ENCODE results near the gene A3GALT2. TPM values are rescaled to one million over a fixed set of nuclear protein-coding genes. Genes with fewer than 3 reads are reported as not detected.
A peak's percentile ranks its signal among the peaks of the same experiment; 100 is the strongest.

The A3GALT2 gene
- total RNA-seq, 2 donors from 2014 or later: 0.37 TPM; not detected in 1

DNA sequence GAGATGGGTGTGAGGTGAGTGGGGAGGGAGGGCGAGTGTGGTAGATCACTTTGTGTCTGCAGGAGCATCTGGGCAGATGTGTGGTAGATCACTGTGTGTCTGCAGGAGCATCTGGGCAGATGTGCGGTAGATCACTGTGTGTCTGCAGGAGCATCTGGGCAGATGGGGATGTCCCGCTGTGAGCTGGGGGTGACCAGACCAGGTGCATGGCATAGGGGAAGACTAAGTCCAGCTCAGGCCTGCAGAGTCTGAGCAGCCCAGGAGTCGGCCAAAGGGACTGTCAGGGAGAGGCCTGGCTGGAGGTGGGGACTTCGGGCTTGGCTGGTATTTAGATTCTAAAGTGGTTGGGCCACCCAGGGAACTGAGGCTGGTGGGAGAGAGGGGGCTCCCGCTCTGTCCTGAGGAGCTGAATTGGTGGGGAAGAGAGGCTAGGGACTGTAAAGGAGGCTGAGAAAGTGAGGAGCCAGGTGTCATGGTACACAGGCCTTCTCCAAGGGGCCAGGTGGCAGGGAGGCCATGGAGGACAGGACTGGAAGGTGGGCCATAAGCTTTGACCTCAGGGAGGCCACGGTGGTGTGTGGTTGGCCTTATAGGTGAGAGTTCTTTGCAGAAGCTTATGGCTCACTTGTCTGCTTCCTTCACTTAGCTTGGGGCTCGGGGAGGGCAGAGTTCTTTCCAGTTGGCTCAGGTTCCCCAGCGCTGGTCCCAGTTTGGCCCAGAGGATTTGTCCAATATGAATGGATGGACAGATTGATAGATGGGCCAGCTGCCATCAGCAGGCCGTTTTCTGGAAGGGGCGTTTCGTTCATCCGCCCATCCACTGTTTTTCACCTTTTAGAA, 49.0 kb downstream of the A3GALT2 start:
- peak overlapping the region; percentile 95 for H3K27ac Mint-ChIP-seq
- no peaks in the 10 kb centered on the region for H3K9me3 ChIP-seq (ENCODE audit: control insufficient read depth, low read length, poor library complexity, severe bottlenecking)
- H3K36me3 Mint-ChIP-seq (ENCODE audit: low read depth): no peaks in the 10 kb centered on the region
- H3K4me1 Mint-ChIP-seq: peaks cover 34% of the 10 kb centered on the region
- no peak for ATAC-seq
- DNase-seq: no peak
- no peaks in the 10 kb centered on the region for H3K27me3 Mint-ChIP-seq
- H3K4me3 Mint-ChIP-seq: no peak overlapping the region

DNA sequence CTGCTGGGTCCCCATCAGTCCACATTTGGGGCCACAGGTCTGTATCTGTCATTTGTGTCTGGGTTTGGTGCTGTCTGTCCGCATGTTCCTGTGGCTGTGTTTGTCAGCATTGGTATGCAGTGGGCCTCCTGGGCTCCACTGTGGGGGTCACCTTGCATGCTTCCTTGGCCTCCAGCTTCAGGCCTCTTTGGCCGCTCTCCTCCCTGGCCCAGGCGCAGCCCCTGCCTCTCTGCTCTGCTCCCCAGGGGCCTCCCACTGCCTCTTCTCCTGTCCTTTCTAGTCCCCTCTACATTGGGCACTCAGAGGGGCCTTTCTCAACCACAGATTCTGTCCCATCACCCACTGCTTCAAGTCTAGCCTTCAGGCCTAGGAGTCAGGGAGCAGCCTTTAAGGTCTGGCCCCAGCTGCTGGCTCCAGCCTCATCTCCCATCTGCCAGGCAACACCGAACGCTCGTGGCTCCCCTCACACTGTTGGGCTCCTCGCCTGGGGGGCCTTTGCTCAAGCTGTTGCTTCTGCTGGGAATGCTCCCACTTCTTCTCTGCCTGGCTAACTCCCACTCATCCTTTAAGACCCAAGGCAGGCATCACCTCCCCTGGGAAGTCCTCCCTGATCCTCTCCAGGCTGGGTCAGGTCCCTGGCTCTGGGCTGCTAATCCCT, 50.0 kb downstream of the A3GALT2 start:
- H3K9me3 ChIP-seq (ENCODE audit: control insufficient read depth, low read length, poor library complexity, severe bottlenecking): no peaks in the 10 kb centered on the region
- peak overlapping the region; percentile 7 for H3K4me3 Mint-ChIP-seq
- H3K27ac Mint-ChIP-seq: peak overlapping the region; percentile 43
- no peaks in the 10 kb centered on the region for H3K36me3 Mint-ChIP-seq (ENCODE audit: low read depth)
- DNase-seq: no peak
- no peak for ATAC-seq
- H3K27me3 Mint-ChIP-seq: no peaks in the 10 kb centered on the region
- peaks cover 37% of the 10 kb centered on the region for H3K4me1 Mint-ChIP-seq

DNA sequence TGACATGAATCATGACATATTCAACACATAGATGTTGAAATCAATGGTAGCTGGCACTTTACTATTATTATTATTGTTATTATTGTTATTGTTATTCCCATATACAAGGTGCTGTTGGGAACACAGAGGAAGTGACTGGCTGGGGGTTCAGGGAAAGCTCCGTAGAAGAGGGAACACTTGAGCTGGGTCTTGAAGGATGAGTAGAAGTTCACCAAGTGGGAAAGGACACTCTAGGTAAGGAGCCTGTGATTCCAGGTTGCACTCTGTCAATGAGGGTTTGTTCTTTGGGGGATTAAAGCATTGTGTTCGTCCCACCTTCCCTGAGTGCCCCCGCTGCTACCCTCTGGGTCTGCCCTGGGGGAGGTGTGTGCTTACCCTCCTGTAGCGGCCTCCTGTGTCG, 50.5 kb downstream of the A3GALT2 start:
- Mint-ChIP-seq H3K36me3 (ENCODE audit: low read depth) (no peaks in the 10 kb centered on the region), H3K27me3 (no peaks in the 10 kb centered on the region), H3K4me3 (no peak overlapping the region), H3K27ac (no peak overlapping the region), H3K4me1 (peaks cover 39% of the 10 kb centered on the region)
- ATAC-seq (no peak), DNase-seq (no peak)
- no peaks in the 10 kb centered on the region for H3K9me3 ChIP-seq (ENCODE audit: control insufficient read depth, low read length, poor library complexity, severe bottlenecking)

DNA sequence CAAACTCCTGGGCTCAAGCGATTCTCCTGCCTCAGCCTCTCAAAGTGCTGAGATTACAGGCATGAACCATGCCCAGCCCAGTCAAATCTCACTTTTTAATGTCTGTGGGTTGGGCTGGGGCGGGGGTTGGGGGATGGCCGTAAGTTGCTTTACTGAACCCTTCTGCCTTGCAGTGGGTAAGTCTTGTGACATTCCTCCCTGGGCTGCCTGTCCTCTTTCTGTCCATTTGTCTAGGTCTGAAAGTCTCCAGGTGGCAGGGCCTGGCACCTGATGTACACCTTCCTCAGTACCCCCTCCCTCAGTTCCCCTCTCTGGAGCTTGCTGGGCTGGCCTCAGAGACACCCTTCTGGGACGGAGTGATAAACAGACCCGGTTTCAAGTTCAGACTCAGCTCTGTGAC, 51.3 kb downstream of the A3GALT2 start:
- Mint-ChIP-seq H3K36me3 (ENCODE audit: low read depth) (no peaks in the 10 kb centered on the region), H3K27ac (no peak overlapping the region), H3K27me3 (no peaks in the 10 kb centered on the region), H3K4me1 (peaks cover 39% of the 10 kb centered on the region), H3K4me3 (no peak overlapping the region)
- DNase-seq: no peak
- no peaks in the 10 kb centered on the region for H3K9me3 ChIP-seq (ENCODE audit: control insufficient read depth, low read length, poor library complexity, severe bottlenecking)
- ATAC-seq: no peak

DNA sequence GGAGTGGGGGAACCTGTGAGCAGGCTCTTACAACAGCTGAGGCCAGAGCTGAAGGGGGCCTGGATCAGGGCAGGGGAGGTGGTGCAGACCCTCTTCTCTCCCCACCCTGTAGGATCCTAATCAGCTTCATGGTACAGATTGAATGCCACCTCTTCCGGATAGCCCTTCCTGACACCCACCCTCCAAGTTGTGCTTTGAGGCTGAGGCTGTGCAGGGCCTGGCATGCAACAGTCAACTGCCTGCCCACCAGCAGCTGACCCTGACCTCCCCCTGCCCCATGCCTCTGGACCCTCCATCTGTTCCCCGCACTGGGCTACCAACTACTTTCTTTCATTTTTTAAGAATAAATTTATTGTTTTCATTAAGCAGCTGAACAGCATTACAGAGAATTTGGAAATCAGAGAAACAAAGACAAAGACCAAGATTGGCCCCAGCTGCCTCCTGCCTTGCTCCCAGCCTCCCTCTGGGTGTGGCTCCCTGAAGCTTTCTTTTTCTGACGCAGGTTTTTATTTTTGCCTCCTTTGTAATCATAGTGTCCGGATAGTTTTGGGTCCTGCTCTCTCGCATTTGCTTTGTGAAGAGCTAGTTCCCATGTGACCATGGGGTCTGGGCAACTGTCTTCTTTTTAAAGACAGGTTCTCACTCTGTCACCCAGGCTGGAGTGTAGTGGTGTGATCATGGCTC, 51.8 kb downstream of the A3GALT2 start:
- ATAC-seq: no peak
- DNase-seq: no peak
- no peak overlapping the region for H3K27ac Mint-ChIP-seq
- H3K4me3 Mint-ChIP-seq: no peak overlapping the region
- H3K27me3 Mint-ChIP-seq: no peaks in the 10 kb centered on the region
- no peaks in the 10 kb centered on the region for H3K36me3 Mint-ChIP-seq (ENCODE audit: low read depth)
- peaks cover 39% of the 10 kb centered on the region for H3K4me1 Mint-ChIP-seq
- H3K9me3 ChIP-seq (ENCODE audit: control insufficient read depth, low read length, poor library complexity, severe bottlenecking): no peaks in the 10 kb centered on the region

DNA sequence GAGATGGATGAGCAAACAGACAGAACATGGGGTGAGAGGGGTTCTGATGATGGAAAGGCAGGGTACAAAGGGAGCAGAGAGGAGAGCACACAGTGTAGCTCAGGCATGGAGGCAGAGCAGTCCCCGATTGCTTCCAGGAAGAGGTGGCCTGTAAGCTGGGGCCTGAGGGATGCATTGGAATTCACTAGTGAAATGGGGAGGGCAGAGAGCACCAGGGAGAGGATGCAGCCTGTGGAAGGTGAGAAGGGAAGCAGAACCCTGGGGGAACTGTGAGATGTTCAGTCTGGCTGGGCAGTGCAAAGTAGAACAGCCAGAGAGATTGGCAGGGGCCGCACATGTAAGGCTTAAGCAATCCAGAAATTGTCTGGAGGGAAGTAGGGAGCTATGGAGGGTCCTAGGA, 52.4 kb downstream of the A3GALT2 start:
- no peaks in the 10 kb centered on the region for H3K9me3 ChIP-seq (ENCODE audit: control insufficient read depth, low read length, poor library complexity, severe bottlenecking)
- H3K4me1 Mint-ChIP-seq: peaks cover 37% of the 10 kb centered on the region
- H3K27me3 Mint-ChIP-seq: no peaks in the 10 kb centered on the region
- no peak for ATAC-seq
- H3K27ac Mint-ChIP-seq: no peak overlapping the region
- DNase-seq: no peak
- no peak overlapping the region for H3K4me3 Mint-ChIP-seq
- no peaks in the 10 kb centered on the region for H3K36me3 Mint-ChIP-seq (ENCODE audit: low read depth)

DNA sequence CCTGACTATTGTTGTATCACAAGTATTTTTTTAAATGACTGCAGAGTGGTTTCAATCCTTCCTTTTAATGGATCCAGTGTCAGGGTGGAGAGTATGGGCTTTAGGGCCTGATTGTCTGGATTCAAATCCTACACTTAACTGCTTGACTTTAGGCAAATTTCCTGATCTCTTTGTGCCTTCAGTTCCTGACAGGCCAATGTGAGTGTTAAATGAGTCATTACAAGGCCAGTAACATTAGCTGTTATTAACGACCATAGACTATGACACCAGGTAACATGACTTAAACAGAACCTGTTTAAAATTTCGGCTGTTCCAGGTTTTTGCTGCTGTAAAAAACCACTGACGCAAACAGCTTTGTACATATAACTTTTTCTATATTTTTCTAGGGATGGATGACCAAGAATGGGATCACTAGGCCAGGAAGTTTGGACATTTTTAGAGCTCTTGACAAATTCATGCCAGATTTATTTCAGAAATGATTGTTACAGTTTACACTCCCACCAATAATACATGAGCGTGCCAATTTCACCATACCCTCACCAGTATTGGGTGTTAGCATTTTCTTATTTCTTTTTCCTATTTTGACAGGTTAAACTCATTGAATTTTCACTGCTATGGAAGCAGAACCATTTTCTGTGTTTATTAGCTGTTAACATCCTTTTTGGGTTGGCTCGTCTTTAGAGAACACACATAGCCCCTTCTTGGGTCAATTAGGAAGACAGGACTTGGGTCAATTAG, 53.3 kb downstream of the A3GALT2 start:
- H3K27ac Mint-ChIP-seq: peak overlapping the region; percentile 8
- H3K4me3 Mint-ChIP-seq: no peak overlapping the region
- no peaks in the 10 kb centered on the region for H3K9me3 ChIP-seq (ENCODE audit: control insufficient read depth, low read length, poor library complexity, severe bottlenecking)
- DNase-seq (no peak), ATAC-seq (no peak)
- H3K27me3 Mint-ChIP-seq: no peaks in the 10 kb centered on the region
- H3K36me3 Mint-ChIP-seq (ENCODE audit: low read depth): no peaks in the 10 kb centered on the region
- peaks cover 30% of the 10 kb centered on the region for H3K4me1 Mint-ChIP-seq

DNA sequence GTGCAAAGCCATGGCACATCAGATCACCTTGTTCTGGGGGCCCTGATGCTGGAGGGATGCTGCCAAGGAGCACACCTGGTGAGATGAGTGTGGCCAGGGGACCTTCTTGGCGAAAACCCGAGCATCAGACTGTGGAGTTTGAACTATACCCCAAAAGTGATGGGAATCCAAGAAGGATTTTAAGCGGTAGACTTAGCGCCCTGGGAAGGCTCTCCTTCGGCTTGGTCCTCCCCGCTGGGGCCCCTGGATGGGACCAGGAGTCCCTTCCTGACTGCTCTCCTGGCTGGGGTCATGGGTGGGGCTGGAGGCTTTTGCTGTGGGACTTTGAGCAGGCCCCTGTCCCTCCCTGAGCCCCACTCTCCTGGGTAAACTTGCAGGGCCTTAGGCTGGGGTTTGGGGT, 54.1 kb downstream of the A3GALT2 start:
- no peaks in the 10 kb centered on the region for H3K36me3 Mint-ChIP-seq (ENCODE audit: low read depth)
- peaks cover 25% of the 10 kb centered on the region for H3K4me1 Mint-ChIP-seq
- no peaks in the 10 kb centered on the region for H3K9me3 ChIP-seq (ENCODE audit: control insufficient read depth, low read length, poor library complexity, severe bottlenecking)
- no peak overlapping the region for H3K4me3 Mint-ChIP-seq
- H3K27me3 Mint-ChIP-seq: no peaks in the 10 kb centered on the region
- no peak for ATAC-seq
- no peak for DNase-seq
- no peak overlapping the region for H3K27ac Mint-ChIP-seq

DNA sequence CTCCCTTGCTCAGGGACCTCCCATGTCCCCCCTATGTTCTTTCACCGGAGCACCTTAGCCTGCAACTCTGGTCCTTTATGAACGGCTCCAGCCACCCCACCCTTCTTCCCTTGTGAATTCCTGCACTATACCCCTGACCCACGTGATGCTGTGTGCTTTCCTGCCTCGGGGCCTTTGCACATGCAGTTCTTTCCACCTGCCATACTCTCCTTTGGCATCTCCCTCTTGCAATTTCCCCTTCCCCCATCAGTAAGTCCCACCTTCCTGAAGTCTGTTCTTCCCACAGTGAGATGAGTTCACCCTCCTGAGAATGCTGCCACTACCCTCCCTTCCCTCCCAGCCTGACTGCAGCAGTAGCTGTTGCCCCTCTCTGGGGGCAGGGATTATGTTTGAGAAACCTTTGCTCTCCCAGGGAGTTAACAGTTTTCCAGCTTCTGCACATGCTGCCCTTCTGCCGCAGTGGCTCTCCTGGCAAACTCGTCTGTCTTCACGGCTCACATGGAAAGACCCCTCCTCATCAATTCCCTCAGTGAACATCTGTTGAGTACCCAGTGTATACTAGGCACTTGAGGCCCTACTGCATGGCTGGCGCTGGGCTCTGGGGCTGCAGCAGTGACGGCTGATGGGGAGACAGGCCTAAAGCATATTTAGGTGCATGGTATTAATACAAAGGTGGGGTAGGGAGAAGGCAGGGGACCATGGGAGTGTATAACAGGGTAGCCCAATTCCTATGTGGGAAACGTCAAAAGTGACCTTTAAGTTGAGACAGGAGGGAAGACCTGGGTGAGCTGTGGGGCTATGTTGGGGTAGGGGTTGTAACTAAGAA, 54.9 kb downstream of the A3GALT2 start:
- H3K27ac Mint-ChIP-seq: no peak overlapping the region
- H3K9me3 ChIP-seq (ENCODE audit: control insufficient read depth, low read length, poor library complexity, severe bottlenecking): no peaks in the 10 kb centered on the region
- DNase-seq: no peak
- no peaks in the 10 kb centered on the region for H3K36me3 Mint-ChIP-seq (ENCODE audit: low read depth)
- no peaks in the 10 kb centered on the region for H3K27me3 Mint-ChIP-seq
- no peak overlapping the region for H3K4me3 Mint-ChIP-seq
- no peak for ATAC-seq
- H3K4me1 Mint-ChIP-seq: peaks cover 23% of the 10 kb centered on the region

DNA sequence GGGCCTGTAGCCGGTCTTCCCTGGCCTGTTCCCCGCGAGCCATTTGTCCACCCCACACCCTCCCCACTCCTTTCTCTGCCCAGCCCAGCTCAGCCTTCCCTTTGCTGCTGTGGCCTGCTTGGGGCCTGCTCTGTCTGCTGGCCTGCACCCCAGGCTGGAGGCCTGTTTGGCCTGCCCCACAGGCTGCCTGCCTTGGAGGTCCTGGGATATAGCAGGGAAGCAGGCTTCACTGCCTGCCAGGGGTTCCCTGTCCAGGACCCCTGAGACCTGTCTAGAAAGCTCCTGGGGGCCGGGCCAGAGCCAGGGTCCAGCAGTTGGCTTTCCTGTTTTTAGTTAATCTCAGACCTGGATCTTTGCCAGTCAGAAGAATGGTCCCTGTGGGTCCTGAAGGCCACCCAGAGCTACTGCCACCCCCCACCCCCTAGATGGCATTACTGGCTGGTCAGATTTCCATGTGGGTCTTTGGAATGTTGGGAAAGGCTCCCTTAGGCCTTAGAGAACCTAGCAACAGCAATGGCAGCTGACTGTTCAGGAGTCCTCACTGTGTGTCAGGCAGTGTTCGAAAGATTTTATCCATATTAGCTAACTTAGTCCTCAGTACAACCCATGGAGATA, 56.9 kb downstream of the A3GALT2 start:
- Mint-ChIP-seq H3K4me3 (no peak overlapping the region), H3K4me1 (peaks cover 28% of the 10 kb centered on the region), H3K36me3 (ENCODE audit: low read depth) (no peaks in the 10 kb centered on the region), H3K27ac (no peak overlapping the region), H3K27me3 (no peaks in the 10 kb centered on the region)
- ATAC-seq (no peak), DNase-seq (no peak)
- no peaks in the 10 kb centered on the region for H3K9me3 ChIP-seq (ENCODE audit: control insufficient read depth, low read length, poor library complexity, severe bottlenecking)

DNA sequence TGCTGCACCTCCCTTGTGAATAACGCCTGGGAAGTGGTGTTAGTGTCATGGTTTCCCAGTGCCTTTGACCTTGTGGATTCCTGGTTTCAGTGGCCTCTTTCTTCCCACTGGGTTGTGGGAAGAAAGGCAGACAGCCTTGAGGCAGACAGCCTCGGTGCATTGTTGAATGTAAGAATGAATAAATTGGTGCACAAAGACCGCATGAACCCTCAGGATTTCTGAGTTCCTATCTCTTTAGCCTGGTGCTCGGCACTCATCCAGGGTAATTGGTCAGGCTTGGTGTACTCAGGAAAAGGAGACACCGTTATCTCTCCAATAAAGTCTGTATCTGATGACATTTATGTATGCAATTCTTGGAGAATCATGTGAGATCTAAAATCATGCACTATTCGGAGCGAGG, 59.6 kb downstream of the A3GALT2 start:
- peaks cover 3% of the 10 kb centered on the region for H3K36me3 Mint-ChIP-seq (ENCODE audit: low read depth)
- no peak overlapping the region for H3K27ac Mint-ChIP-seq
- H3K27me3 Mint-ChIP-seq: no peaks in the 10 kb centered on the region
- no peak overlapping the region for H3K4me3 Mint-ChIP-seq
- H3K4me1 Mint-ChIP-seq: peaks cover 33% of the 10 kb centered on the region
- no peak for ATAC-seq
- H3K9me3 ChIP-seq (ENCODE audit: control insufficient read depth, low read length, poor library complexity, severe bottlenecking): no peaks in the 10 kb centered on the region
- no peak for DNase-seq

DNA sequence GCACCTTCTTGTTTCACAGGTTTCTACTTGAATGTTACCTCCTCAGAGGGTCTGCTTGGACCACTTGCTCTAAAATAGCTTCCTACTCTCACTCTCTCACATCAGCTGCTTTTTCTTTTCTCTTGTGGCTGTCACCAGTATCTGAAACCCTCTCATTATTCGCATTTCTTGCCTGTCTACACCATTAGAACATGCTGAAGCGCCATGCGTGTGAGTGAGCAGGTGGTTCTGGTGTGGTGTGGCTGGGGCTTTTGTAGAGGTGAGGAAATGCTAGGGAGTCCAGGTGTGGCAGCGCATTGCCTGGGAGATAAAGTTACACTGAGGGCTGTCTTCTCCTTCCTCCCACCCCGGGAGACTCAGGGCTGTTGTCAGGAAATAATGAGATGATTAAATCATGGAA, 60.5 kb downstream of the A3GALT2 start:
- H3K27me3 Mint-ChIP-seq: no peaks in the 10 kb centered on the region
- peaks cover 3% of the 10 kb centered on the region for H3K36me3 Mint-ChIP-seq (ENCODE audit: low read depth)
- no peak overlapping the region for H3K27ac Mint-ChIP-seq
- ATAC-seq (no peak), DNase-seq (no peak)
- H3K4me3 Mint-ChIP-seq: peak overlapping the region; percentile 33
- peaks cover 28% of the 10 kb centered on the region for H3K4me1 Mint-ChIP-seq
- no peaks in the 10 kb centered on the region for H3K9me3 ChIP-seq (ENCODE audit: control insufficient read depth, low read length, poor library complexity, severe bottlenecking)
